A673 (cell line): Measurements from ENCODE around the gene ANO7. TPM values are rescaled to one million over a fixed set of nuclear protein-coding genes. Genes with fewer than 3 reads are reported as not detected.

Source experiments
- BruUV-seq: library from RNA; stranded (reverse); fragments of 400-500 nt; replicated peaks from 2 replicates; lab custom pipeline; 2021; lab: Mats Ljungman, UMichigan
- CTCF ChIA-PET: fragments of 300-600 bp; sonication (Branson Sonifier 250); formaldehyde crosslinking; loops from one replicate; lab custom pipeline; 2022; ENCODE audit warnings: antibody characterized with exemption; lab: Charles Lee
- POLR2A ChIA-PET: fragments of 300-600 bp; sonication (Branson Sonifier 250); formaldehyde crosslinking; loops from one replicate; lab custom pipeline; 2022; ENCODE audit warnings: antibody characterized with exemption; ENCODE audit not compliant: low non-redundant PET; lab: Charles Lee
- DNase-seq: peaks from one replicate; pipeline ENCODE4 v3.0.0-alpha.2; 2015; ENCODE audit warnings: low spot score
- H3K27ac ChIP-seq: fragments of 200-600 bp; sonication (generic); 2 replicates; pipeline ENCODE4 v1.5.1; 2016; ENCODE audit warnings: mixed run types, low read depth, mild to moderate bottlenecking, mixed read lengths, antibody characterized with exemption, low read length; ENCODE audit not compliant: poor library complexity, severe bottlenecking
- H3K27me3 ChIP-seq: fragments of 200-600 bp; sonication (generic); replicated peaks from 2 replicates; pipeline ENCODE4 v1.6.1; 2017; ENCODE audit warnings: mixed run types, low read depth, mild to moderate bottlenecking, mixed read lengths, antibody characterized with exemption, low read length; ENCODE audit not compliant: insufficient read depth, poor library complexity
- H3K36me3 ChIP-seq: fragments of 200-600 bp; sonication (generic); 2 replicates; pipeline ENCODE4 v1.6.1; 2016; ENCODE audit warnings: mixed run types, mild to moderate bottlenecking, mixed read lengths, antibody characterized with exemption, low read length; ENCODE audit not compliant: insufficient read depth, poor library complexity, severe bottlenecking
- H3K4me1 ChIP-seq: fragments of 200-600 bp; sonication (generic); 2 replicates; pipeline ENCODE4 v1.6.1; 2017; ENCODE audit warnings: mixed run types, mild to moderate bottlenecking, mixed read lengths, antibody characterized with exemption, low read length; ENCODE audit not compliant: insufficient read depth, poor library complexity, severe bottlenecking
- H3K4me3 ChIP-seq: fragments of 200-600 bp; sonication (generic); 2 replicates; pipeline ENCODE4 v1.5.1; 2016; ENCODE audit warnings: low read depth, mixed run types, mild to moderate bottlenecking, mixed read lengths, low read length; ENCODE audit not compliant: poor library complexity, severe bottlenecking
- H3K9me3 ChIP-seq: fragments of 200-600 bp; sonication (generic); 2 replicates; pipeline ENCODE4 v1.6.1; 2016; ENCODE audit warnings: mixed run types, low read depth, mild to moderate bottlenecking, mixed read lengths, antibody characterized with exemption, low read length; ENCODE audit not compliant: poor library complexity, severe bottlenecking
- EZH2 ChIP-seq: fragments of 200-600 bp; sonication (generic); IDR thresholded peaks from 2 replicates; pipeline ENCODE4 v1.6.1; 2017; ENCODE audit warnings: borderline replicate concordance, low read depth, mild to moderate bottlenecking, mixed read lengths, antibody characterized with exemption, low read length; ENCODE audit not compliant: poor library complexity, severe bottlenecking
- intact Hi-C: fragments of 100-400 bp; cut with micrococcal nuclease; formaldehyde crosslinking; loops from one replicate; pipeline ENCODE4 v1.10.0; 2022; ENCODE audit not compliant: unreplicated experiment
- total RNA-seq: library from RNA; stranded (reverse); gene quantifications from 2 replicates; pipeline ENCODE4 v1.2.3, GENCODE V29; 2021
- TF ChIP-seq, protein P1 (sequence below): fragments of 300-800, 200-600 bp; sonication (generic); conservative IDR thresholded peaks from 2 replicates; pipeline ENCODE4 v1.5.1; 2017; ENCODE audit warnings: low read depth, mild to moderate bottlenecking, antibody characterized with exemption, low read length, moderate library complexity, mixed read lengths

Gene ANO7
- total RNA-seq, 1 experiment from 2014 or later = 0.45 TPM

DNA sequence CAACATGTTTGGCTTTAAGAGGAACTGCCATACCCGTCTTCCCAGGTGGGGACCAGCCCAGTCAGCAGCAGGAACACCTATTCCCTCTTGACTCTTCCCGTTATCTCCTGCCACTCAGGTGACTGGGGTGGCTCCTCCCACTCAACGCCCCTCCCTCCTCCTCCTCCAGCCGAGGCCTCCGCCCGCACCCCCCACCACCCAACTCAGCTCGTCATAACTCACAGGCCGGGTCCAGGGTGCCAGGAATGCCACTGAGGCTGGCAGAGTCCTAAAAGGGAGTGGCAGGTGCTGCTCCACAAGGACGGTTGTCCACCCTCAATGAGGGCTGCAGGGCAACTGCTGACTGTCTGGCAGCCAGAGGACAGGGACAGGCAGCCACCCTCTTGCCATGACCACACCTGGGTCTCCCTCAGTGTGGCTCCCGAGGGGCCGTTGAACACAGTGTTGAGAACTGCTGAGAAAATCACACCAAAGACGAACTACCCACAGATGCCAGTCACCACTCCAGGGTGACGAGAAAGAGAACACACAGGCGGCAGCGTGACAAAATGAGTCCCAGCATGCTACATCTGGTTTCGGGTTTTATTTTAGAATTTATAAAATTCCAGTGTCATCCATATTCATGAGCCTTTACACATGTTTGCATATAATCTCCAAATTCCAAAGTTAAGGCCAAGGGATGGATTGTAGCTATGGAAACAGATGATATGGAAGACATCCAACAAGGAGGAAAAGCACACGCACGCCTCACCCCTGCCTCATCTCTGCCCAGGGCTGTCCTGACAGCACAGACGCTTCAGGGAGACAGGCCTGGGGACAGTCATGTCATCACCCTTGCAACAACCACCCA lies 38.5 kb downstream of the ANO7 start:
- no peak for TF ChIP-seq EZH2
- TF ChIP-seq, protein P1, sequence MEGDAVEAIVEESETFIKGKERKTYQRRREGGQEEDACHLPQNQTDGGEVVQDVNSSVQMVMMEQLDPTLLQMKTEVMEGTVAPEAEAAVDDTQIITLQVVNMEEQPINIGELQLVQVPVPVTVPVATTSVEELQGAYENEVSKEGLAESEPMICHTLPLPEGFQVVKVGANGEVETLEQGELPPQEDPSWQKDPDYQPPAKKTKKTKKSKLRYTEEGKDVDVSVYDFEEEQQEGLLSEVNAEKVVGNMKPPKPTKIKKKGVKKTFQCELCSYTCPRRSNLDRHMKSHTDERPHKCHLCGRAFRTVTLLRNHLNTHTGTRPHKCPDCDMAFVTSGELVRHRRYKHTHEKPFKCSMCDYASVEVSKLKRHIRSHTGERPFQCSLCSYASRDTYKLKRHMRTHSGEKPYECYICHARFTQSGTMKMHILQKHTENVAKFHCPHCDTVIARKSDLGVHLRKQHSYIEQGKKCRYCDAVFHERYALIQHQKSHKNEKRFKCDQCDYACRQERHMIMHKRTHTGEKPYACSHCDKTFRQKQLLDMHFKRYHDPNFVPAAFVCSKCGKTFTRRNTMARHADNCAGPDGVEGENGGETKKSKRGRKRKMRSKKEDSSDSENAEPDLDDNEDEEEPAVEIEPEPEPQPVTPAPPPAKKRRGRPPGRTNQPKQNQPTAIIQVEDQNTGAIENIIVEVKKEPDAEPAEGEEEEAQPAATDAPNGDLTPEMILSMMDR = no peak
- no peak for DNase-seq
- Histone ChIP-seq H3K9me3 (no peaks in the 10 kb centered on the region), H3K4me1 (no peaks in the 10 kb centered on the region), H3K27ac (peak overlapping the region; percentile 50), H3K4me3 (no peak overlapping the region), H3K27me3 (no peaks in the 10 kb centered on the region), H3K36me3 (peaks cover 45% of the 10 kb centered on the region)
- ChIA-PET POLR2A (no interaction called here), CTCF (no interaction called here)
- no TSS peak for BruUV-seq
- intact Hi-C loops = no loop called here

DNA sequence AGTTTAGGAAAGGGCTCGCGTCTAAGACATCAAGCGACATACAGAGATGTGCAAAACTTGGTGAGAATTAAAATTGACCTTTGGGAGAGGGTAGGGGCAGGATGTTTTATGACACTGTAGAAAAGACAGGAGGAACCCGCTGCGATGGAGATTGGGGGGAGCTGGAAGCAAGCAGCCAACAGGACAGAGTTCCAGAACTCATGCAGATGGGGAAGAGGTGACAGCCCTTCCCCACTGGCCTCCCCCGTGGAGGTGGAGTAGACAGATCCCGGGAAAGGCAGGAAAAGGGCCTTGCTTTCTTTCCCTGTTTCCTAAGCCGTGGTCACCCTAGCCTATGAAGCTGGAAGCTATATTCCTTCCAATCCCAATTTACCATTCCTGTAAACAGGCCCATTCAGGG lies 39.1 kb downstream of the ANO7 start:
- no peak overlapping the region for H3K4me3 ChIP-seq
- TF ChIP-seq EZH2 = no peak
- TF ChIP-seq, protein P1 = no peak
- no peak overlapping the region for H3K27ac ChIP-seq
- no peaks in the 10 kb centered on the region for H3K27me3 ChIP-seq
- no peak for DNase-seq
- H3K9me3 ChIP-seq = no peaks in the 10 kb centered on the region
- peaks cover 47% of the 10 kb centered on the region for H3K36me3 ChIP-seq
- intact Hi-C loops = no loop called here
- no peaks in the 10 kb centered on the region for H3K4me1 ChIP-seq
- BruUV-seq = no TSS peak
- ChIA-PET CTCF (no interaction called here), POLR2A (no interaction called here)

DNA sequence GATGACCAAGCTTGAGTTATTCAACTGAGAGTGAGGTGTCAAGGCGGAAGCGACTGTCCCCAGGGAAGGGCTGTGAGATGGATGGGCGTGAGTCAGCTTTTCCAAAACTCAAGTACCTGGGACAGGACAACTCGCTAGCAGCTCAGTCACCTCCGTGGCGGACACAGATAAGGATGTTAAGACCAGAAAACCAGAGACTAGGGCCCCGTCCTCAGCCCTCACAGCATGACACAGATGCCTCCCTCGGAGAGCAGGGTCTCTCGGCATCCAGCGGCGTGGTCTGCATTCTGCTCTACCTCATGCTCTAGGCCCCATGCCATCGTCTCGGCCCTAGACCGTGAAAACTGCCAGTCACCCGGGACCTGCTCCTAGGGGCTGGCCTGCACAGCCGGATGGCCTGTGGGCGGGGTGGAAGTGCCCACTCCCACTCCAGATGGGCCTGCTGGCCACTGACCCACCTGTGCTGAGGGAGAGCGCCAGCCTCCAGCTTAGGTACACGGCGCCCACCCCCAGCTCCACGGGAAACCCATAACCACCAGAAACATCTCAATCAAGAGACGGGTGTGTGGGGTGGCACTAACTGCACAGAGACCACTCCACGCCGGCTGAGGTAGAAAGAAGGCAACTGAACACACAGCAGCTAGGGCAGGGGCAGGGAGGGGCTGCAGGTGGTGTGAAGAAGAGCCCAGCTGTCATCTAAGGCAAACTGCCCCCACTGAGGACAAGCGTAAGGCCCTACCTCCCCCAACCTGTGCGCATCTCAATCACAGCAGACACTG lies 39.8 kb downstream of the ANO7 start:
- TF ChIP-seq, protein P1 = no peak
- TF ChIP-seq EZH2 = no peak
- Histone ChIP-seq H3K36me3 (peaks cover 51% of the 10 kb centered on the region), H3K4me3 (no peak overlapping the region), H3K27ac (no peak overlapping the region), H3K27me3 (no peaks in the 10 kb centered on the region), H3K4me1 (no peaks in the 10 kb centered on the region), H3K9me3 (no peaks in the 10 kb centered on the region)
- ChIA-PET POLR2A (no interaction called here), CTCF (no interaction called here)
- no TSS peak for BruUV-seq
- intact Hi-C loops = no loop called here
- DNase-seq = no peak
